ENCODE measurements around the gene CCDC39.

Gene CCDC39

DNA sequence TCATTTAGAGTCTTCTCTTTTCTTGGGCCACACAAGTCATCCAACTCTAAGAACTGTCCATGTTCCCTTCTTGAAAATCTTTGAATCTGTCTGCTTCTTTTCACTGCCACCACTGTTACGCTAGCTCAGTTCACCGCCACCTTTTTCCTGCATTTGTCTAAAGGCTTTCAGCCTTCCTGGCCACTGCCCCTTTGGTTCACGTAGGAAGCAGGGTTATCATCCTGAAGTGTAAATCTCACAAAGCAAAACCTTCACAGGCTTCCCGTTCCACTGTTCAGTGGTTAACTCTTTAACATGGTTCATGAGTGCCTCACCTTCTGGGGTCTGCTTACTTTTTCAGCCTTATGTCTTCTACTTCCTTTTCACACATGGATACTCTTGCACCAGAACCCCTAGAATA lies 26.3 kb upstream of the CCDC39 start:
- no peaks in the 10 kb centered on the region for H3K4me1 ChIP-seq (ENCODE audit: insufficient read depth, low read length)
- no peaks in the 10 kb centered on the region for H4K20me1 ChIP-seq (ENCODE audit: insufficient read depth, low read length)
- DNase-seq (no peak), ATAC-seq (ENCODE audit: insufficient read depth, low read depth) (no peak)
- no peak for TF ChIP-seq EZH2 (IDR thresholded peaks at IDR 0.05; ENCODE audit: borderline replicate concordance, low read depth, low read length, severe bottlenecking)
- TF ChIP-seq, protein P1, sequence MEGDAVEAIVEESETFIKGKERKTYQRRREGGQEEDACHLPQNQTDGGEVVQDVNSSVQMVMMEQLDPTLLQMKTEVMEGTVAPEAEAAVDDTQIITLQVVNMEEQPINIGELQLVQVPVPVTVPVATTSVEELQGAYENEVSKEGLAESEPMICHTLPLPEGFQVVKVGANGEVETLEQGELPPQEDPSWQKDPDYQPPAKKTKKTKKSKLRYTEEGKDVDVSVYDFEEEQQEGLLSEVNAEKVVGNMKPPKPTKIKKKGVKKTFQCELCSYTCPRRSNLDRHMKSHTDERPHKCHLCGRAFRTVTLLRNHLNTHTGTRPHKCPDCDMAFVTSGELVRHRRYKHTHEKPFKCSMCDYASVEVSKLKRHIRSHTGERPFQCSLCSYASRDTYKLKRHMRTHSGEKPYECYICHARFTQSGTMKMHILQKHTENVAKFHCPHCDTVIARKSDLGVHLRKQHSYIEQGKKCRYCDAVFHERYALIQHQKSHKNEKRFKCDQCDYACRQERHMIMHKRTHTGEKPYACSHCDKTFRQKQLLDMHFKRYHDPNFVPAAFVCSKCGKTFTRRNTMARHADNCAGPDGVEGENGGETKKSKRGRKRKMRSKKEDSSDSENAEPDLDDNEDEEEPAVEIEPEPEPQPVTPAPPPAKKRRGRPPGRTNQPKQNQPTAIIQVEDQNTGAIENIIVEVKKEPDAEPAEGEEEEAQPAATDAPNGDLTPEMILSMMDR (IDR thresholded peaks at IDR 0.05; ENCODE audit: borderline replicate concordance, extremely low read depth, low read length, poor library complexity, severe bottlenecking): no peak
- H3K36me3 ChIP-seq (ENCODE audit: insufficient read depth, low read length): no peaks in the 10 kb centered on the region
- H3K79me2 ChIP-seq (ENCODE audit: insufficient read depth, low read length): no peaks in the 10 kb centered on the region
- no peak overlapping the region for H2AFZ ChIP-seq (ENCODE audit: low read depth, low read length)
- no peak overlapping the region for H3K4me2 ChIP-seq (ENCODE audit: insufficient read depth, low read length)
- H3K27me3 ChIP-seq (ENCODE audit: insufficient read depth, low read length, poor library complexity): no peaks in the 10 kb centered on the region
- H3K27ac ChIP-seq (ENCODE audit: low read length): no peak overlapping the region
- H3K9ac ChIP-seq (ENCODE audit: low read depth, low read length): no peak overlapping the region
- H3K4me3 ChIP-seq (ENCODE audit: low read depth in 1 of 2, low read length in 2 of 2): no peak overlapping the region
- no peaks in the 10 kb centered on the region for H3K9me3 ChIP-seq (ENCODE audit: insufficient read depth, low read length, severe bottlenecking)

DNA sequence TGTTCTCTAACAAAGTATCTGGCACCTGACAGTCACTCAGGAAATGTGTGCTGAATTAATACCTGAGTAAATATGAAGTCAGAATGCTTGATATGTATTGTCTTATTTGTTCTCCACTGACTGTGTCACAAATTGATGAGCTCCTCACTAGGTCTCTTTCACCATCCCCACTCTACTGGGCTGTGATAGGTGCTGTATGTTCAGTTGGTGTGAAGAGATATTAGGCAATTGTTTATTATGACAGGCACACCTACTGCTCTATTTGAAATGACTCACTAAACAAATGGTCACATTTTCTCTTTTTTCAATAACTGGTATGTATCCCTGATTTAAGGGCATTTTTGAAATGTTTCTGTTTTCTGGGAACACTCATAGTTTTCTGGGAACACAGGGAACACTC lies 25.2 kb upstream of the CCDC39 start:
- DNase-seq: no peak
- no peak overlapping the region for H2AFZ ChIP-seq (ENCODE audit: low read depth, low read length)
- TF ChIP-seq, protein P1 (IDR thresholded peaks at IDR 0.05; ENCODE audit: borderline replicate concordance, extremely low read depth, low read length, poor library complexity, severe bottlenecking): no peak
- TF ChIP-seq EZH2 (IDR thresholded peaks at IDR 0.05; ENCODE audit: borderline replicate concordance, low read depth, low read length, severe bottlenecking): no peak
- no peaks in the 10 kb centered on the region for H3K9me3 ChIP-seq (ENCODE audit: insufficient read depth, low read length, severe bottlenecking)
- H3K36me3 ChIP-seq (ENCODE audit: insufficient read depth, low read length): no peaks in the 10 kb centered on the region
- H3K27me3 ChIP-seq (ENCODE audit: insufficient read depth, low read length, poor library complexity): no peaks in the 10 kb centered on the region
- no peaks in the 10 kb centered on the region for H3K4me1 ChIP-seq (ENCODE audit: insufficient read depth, low read length)
- H3K27ac ChIP-seq (ENCODE audit: low read length): no peak overlapping the region
- no peaks in the 10 kb centered on the region for H4K20me1 ChIP-seq (ENCODE audit: insufficient read depth, low read length)
- H3K4me3 ChIP-seq (ENCODE audit: low read depth in 1 of 2, low read length in 2 of 2): no peak overlapping the region
- H3K79me2 ChIP-seq (ENCODE audit: insufficient read depth, low read length): no peaks in the 10 kb centered on the region
- no peak overlapping the region for H3K9ac ChIP-seq (ENCODE audit: low read depth, low read length)
- no peak for ATAC-seq (ENCODE audit: insufficient read depth, low read depth)
- no peak overlapping the region for H3K4me2 ChIP-seq (ENCODE audit: insufficient read depth, low read length)

DNA sequence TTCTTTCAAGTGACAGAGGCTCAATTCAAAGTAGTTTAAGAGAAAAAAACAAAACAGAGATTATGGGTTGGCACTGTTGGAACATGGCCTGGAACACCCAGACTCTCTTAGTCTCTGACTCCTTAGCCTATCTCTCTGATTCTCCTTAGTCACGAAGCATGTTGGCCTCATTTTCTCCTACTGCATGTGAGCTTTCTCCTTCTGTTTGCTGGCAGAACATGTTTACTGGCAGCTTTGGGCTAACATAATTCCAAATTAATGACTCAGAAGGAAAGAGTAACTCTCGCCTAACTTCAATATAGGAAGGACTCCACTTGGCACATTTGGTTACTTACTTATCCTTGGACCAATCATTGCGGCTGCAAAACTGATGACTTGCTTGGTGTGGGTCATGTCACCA lies 21.7 kb upstream of the CCDC39 start:
- Histone ChIP-seq H3K4me3 (ENCODE audit: low read depth in 1 of 2, low read length in 2 of 2) (no peak overlapping the region), H4K20me1 (ENCODE audit: insufficient read depth, low read length) (no peaks in the 10 kb centered on the region), H3K36me3 (ENCODE audit: insufficient read depth, low read length) (no peaks in the 10 kb centered on the region), H2AFZ (ENCODE audit: low read depth, low read length) (no peak overlapping the region), H3K27me3 (ENCODE audit: insufficient read depth, low read length, poor library complexity) (no peaks in the 10 kb centered on the region), H3K27ac (ENCODE audit: low read length) (no peak overlapping the region), H3K9me3 (ENCODE audit: insufficient read depth, low read length, severe bottlenecking) (no peaks in the 10 kb centered on the region), H3K4me1 (ENCODE audit: insufficient read depth, low read length) (no peaks in the 10 kb centered on the region), H3K79me2 (ENCODE audit: insufficient read depth, low read length) (no peaks in the 10 kb centered on the region), H3K9ac (ENCODE audit: low read depth, low read length) (no peak overlapping the region), H3K4me2 (ENCODE audit: insufficient read depth, low read length) (no peak overlapping the region)
- ATAC-seq (ENCODE audit: insufficient read depth, low read depth) (no peak), DNase-seq (no peak)
- TF ChIP-seq, protein P1 (IDR thresholded peaks at IDR 0.05; ENCODE audit: borderline replicate concordance, extremely low read depth, low read length, poor library complexity, severe bottlenecking): no peak
- TF ChIP-seq EZH2 (IDR thresholded peaks at IDR 0.05; ENCODE audit: borderline replicate concordance, low read depth, low read length, severe bottlenecking): no peak

DNA sequence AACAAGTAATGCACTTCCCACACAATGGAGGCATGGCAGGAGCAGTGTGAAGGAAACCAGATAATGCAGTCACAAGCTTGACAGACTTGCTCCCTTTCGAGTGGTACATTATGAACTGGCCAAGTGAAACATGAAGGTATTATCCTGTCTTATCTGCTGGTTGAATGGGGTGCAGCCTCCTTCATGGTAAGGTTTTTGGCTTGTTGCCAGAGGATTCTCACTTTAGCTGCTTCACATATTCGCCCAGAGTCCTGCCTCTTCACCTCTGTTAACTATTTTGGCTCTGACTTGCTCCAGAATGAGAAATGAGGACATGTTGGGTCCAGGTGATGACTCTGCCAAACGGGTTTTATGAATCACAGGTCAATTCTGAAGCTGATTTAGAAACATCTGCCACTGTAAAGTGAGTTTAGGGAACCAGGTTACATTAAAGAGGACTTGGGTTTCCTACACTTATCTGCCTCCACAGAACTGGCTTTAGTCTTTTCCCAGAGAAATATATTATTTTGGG lies 19.5 kb upstream of the CCDC39 start:
- Histone ChIP-seq H3K27me3 (ENCODE audit: insufficient read depth, low read length, poor library complexity) (no peaks in the 10 kb centered on the region), H4K20me1 (ENCODE audit: insufficient read depth, low read length) (no peaks in the 10 kb centered on the region), H3K4me1 (ENCODE audit: insufficient read depth, low read length) (no peaks in the 10 kb centered on the region), H3K4me3 (ENCODE audit: low read depth in 1 of 2, low read length in 2 of 2) (no peak overlapping the region), H3K27ac (ENCODE audit: low read length) (no peak overlapping the region), H3K4me2 (ENCODE audit: insufficient read depth, low read length) (no peak overlapping the region), H3K36me3 (ENCODE audit: insufficient read depth, low read length) (no peaks in the 10 kb centered on the region), H3K9me3 (ENCODE audit: insufficient read depth, low read length, severe bottlenecking) (no peaks in the 10 kb centered on the region), H3K79me2 (ENCODE audit: insufficient read depth, low read length) (no peaks in the 10 kb centered on the region), H3K9ac (ENCODE audit: low read depth, low read length) (no peak overlapping the region), H2AFZ (ENCODE audit: low read depth, low read length) (no peak overlapping the region)
- DNase-seq (no peak), ATAC-seq (ENCODE audit: insufficient read depth, low read depth) (no peak)
- TF ChIP-seq EZH2 (IDR thresholded peaks at IDR 0.05; ENCODE audit: borderline replicate concordance, low read depth, low read length, severe bottlenecking): no peak
- TF ChIP-seq, protein P1 (IDR thresholded peaks at IDR 0.05; ENCODE audit: borderline replicate concordance, extremely low read depth, low read length, poor library complexity, severe bottlenecking): no peak

Measured in DND-41 (cell line).